Activated CD8-positive, alpha-beta T cell treated with anti-CD3 and anti-CD28 coated beads for 36 hours (primary cell): ENCODE measurements around the gene DCDC2C. TPM values are rescaled to one million over a fixed set of nuclear protein-coding genes. Genes with fewer than 3 reads are reported as not detected.

Source experiments
- ATAC-seq: fragments of 200-7000 bp; cut with Tn5 transposase; one replicate; pipeline ENCODE4 v1.10.0; 2021; ENCODE audit warnings: mild to moderate bottlenecking, moderate library complexity
- CTCF ChIA-PET: fragments of 350-600 bp; sonication (Branson Sonifier 250); formaldehyde crosslinking; loops from one replicate; lab custom pipeline; 2021; ENCODE audit warnings: antibody characterized with exemption; lab: Charles Lee
- POLR2A ChIA-PET: fragments of 350-600 bp; sonication (Branson Sonifier 250); formaldehyde crosslinking; loops from one replicate; lab custom pipeline; 2021; ENCODE audit warnings: antibody characterized with exemption; lab: Charles Lee
- DNase-seq: peaks from one replicate; pipeline ENCODE4 v3.0.0-alpha.2; 2020
- H3K27ac Mint-ChIP-seq: one replicate; pipeline ENCODE4 v1.8.0; 2021; ENCODE audit warnings: mild to moderate bottlenecking, mixed read lengths
- H3K27me3 Mint-ChIP-seq: one replicate; pipeline ENCODE4 v1.8.0; 2021; ENCODE audit warnings: mixed read lengths
- H3K36me3 Mint-ChIP-seq: one replicate; pipeline ENCODE4 v1.8.0; 2021; ENCODE audit warnings: low read depth, mixed read lengths
- H3K4me1 Mint-ChIP-seq: one replicate; pipeline ENCODE4 v1.8.0; 2021; ENCODE audit warnings: low read depth, mixed read lengths
- H3K4me3 Mint-ChIP-seq: one replicate; pipeline ENCODE4 v1.8.0; 2021; ENCODE audit warnings: mild to moderate bottlenecking, moderate library complexity, mixed read lengths
- H3K9me3 Mint-ChIP-seq: one replicate; pipeline ENCODE4 v1.8.0; 2021; ENCODE audit warnings: mixed read lengths
- intact Hi-C: fragments of 100-400 bp; cut with micrococcal nuclease; formaldehyde crosslinking; loops from one replicate; pipeline ENCODE4 v1.10.0; 2022
- total RNA-seq, 2 experiments: library from RNA; stranded (reverse); gene quantifications; one replicate each; pipeline ENCODE4 v1.2.3, GENCODE V29; 2021
- TF ChIP-seq, protein P1 (sequence below): fragments of 200-600 bp; IDR thresholded peaks from one replicate; pipeline ENCODE4 v1.8.0; 2022; ENCODE audit warnings: antibody characterized with exemption, mild to moderate bottlenecking

DCDC2C gene
- total RNA-seq, 2 experiments from 2014 or later, result not detected

DNA sequence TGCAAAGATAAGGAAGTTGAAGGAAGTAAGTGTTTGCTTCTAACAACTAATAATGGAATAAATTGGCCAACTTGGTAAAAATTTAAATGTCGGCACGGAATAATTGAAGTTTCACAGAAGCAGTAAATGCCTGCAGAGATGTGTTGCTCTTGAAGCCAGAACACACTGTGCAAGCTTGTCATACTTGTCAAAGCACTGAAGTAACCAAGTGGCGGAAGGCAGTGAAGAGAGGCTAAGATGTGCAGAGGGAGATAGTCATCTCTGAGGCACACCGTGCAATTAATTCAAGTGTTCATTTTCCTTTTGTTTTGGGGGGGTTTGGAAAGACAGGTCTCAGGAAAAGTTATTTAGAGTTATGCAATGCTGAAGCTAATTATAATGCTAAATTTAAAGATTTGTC lies 5.2 kb downstream of the DCDC2C start:
- ChIA-PET CTCF (no interaction called here), POLR2A (interaction anchor here (0.6 kb wide), 1 partner anchor 808 kb away, joined by 3 read pairs; no protein-coding TSS in a partner anchor)
- intact Hi-C loops, result no loop called here
- TF ChIP-seq, protein P1, sequence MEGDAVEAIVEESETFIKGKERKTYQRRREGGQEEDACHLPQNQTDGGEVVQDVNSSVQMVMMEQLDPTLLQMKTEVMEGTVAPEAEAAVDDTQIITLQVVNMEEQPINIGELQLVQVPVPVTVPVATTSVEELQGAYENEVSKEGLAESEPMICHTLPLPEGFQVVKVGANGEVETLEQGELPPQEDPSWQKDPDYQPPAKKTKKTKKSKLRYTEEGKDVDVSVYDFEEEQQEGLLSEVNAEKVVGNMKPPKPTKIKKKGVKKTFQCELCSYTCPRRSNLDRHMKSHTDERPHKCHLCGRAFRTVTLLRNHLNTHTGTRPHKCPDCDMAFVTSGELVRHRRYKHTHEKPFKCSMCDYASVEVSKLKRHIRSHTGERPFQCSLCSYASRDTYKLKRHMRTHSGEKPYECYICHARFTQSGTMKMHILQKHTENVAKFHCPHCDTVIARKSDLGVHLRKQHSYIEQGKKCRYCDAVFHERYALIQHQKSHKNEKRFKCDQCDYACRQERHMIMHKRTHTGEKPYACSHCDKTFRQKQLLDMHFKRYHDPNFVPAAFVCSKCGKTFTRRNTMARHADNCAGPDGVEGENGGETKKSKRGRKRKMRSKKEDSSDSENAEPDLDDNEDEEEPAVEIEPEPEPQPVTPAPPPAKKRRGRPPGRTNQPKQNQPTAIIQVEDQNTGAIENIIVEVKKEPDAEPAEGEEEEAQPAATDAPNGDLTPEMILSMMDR, result no peak
- peaks cover 15% of the 10 kb centered on the region for H3K27me3 Mint-ChIP-seq
- peaks cover 4% of the 10 kb centered on the region for H3K4me1 Mint-ChIP-seq
- H3K9me3 Mint-ChIP-seq, result peaks cover 1% of the 10 kb centered on the region
- DNase-seq (no peak), ATAC-seq (no peak)
- H3K36me3 Mint-ChIP-seq, result peaks cover 2% of the 10 kb centered on the region
- no peak overlapping the region for H3K4me3 Mint-ChIP-seq
- H3K27ac Mint-ChIP-seq, result no peak overlapping the region

DNA sequence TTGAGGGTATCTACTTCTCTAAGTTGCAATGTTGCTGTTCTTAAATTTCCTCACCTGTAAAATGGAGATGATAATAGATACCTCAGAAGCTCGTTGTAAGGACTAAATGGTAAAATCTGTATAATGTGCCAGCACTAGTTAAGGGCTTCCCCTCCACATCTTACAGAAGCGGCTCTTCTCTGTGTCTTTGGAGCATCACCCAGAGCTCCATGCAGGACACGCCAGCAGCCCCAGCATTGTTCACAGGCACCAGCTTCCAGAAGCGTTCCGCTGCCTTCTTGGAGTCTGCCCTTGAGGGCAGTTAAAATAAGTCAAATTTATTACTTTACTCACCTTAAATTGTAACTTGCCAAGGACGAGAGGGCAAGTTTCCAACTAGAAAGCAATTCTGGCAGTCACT lies 5.8 kb downstream of the DCDC2C start:
- ChIA-PET POLR2A (no interaction called here), CTCF (no interaction called here)
- Mint-ChIP-seq H3K4me3 (no peak overlapping the region), H3K27me3 (peaks cover 15% of the 10 kb centered on the region), H3K27ac (no peak overlapping the region), H3K9me3 (peaks cover 1% of the 10 kb centered on the region), H3K4me1 (peaks cover 4% of the 10 kb centered on the region), H3K36me3 (peaks cover 2% of the 10 kb centered on the region)
- intact Hi-C loops, result no loop called here
- TF ChIP-seq, protein P1, result no peak
- no peak for ATAC-seq
- DNase-seq, result no peak

DNA sequence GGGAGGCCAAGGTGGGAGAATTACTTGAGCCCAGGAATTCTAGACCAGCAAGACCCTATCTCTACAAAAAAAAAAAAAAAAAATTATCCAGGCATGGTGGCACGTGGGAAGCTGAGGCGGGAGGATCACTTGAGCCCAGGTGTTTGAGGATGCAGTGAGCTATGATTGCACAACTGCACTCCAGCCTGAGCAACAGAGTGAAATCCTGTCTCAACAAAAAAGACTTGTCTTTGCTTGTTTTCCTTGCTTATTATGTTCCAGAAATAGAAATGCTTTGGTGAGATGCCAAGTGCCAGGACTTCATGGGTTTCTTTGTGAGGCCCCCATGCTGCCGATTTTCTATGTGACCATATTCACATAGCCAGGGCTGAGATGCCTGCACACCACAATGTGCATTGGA lies 9.0 kb downstream of the DCDC2C start:
- POLR2A ChIA-PET, result no interaction called here
- H3K4me1 Mint-ChIP-seq, result no peaks in the 10 kb centered on the region
- no peaks in the 10 kb centered on the region for H3K36me3 Mint-ChIP-seq
- CTCF ChIA-PET, result no interaction called here
- no peak overlapping the region for H3K27ac Mint-ChIP-seq
- DNase-seq, result no peak
- TF ChIP-seq, protein P1, result no peak
- H3K27me3 Mint-ChIP-seq, result peaks cover 9% of the 10 kb centered on the region
- H3K4me3 Mint-ChIP-seq, result no peak overlapping the region
- H3K9me3 Mint-ChIP-seq, result peaks cover 1% of the 10 kb centered on the region
- ATAC-seq, result no peak
- intact Hi-C loops, result no loop called here

DNA sequence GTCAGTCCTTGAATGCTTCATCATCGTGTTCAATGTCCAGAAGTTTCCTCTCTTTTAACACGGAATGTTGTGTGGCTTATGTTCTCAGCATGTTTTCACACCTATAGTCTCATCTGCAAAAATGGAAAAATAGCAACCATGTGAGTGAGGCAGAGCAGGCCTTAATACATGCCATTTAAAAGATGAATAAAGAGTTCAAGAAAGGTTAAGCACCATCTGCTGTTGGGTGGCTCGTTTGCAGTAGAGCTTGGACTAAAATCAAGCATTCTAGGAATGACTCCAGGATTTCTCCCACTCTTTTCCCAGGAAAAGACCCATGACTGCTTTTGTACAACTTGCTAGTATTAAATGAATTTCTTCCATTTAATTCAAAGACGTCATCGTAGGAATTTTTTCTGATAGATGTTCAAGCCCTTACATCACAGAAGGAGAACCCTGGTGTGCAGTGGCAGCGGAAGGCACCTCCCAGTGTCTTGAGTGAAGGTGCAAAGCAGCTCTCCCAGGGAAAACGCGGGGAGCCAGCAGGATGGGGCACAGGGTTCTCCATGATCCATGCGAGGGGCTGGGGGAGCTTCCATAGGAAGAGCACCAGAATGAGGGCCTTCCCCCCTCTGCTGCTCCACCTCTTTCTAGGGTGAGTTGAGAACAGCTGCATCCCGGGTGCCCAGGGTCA lies 9.6 kb downstream of the DCDC2C start:
- Mint-ChIP-seq H3K27ac (no peak overlapping the region), H3K9me3 (peaks cover 1% of the 10 kb centered on the region), H3K36me3 (no peaks in the 10 kb centered on the region), H3K4me3 (no peak overlapping the region), H3K4me1 (no peaks in the 10 kb centered on the region), H3K27me3 (peaks cover 7% of the 10 kb centered on the region)
- ATAC-seq, result no peak
- CTCF ChIA-PET, result interaction anchor here (1.4 kb wide), 1 partner anchor 15 kb away, joined by 7 read pairs; no protein-coding TSS in a partner anchor
- intact Hi-C loops, result no loop called here
- POLR2A ChIA-PET, result no interaction called here
- TF ChIP-seq, protein P1, result no peak
- no peak for DNase-seq

DNA sequence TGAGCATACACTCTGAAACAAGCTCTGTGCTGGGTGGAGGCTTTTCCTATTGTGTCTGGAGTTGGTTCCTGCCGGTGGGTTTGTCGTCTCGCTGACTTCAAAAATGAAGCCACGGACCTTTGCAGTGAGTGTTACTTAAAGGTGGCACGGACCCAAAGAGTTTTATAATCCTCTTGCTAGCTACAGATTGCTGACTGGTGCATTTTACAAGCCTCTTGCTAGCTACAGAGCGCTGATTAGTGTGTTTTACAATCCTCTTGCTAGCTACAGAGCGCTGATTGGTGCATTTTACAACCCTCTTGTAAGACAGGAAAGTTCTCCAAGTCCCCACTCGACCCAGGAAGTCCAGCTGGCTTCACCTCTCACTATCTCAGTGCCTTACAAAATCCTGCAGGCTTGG lies 15.3 kb downstream of the DCDC2C start:
- H3K27me3 Mint-ChIP-seq, result peaks cover 3% of the 10 kb centered on the region
- TF ChIP-seq, protein P1, result no peak
- intact Hi-C loops, result no loop called here
- H3K9me3 Mint-ChIP-seq, result peaks cover 5% of the 10 kb centered on the region
- no peaks in the 10 kb centered on the region for H3K4me1 Mint-ChIP-seq
- no peak overlapping the region for H3K27ac Mint-ChIP-seq
- ChIA-PET POLR2A (no interaction called here), CTCF (interaction anchor here (1.4 kb wide), 1 partner anchor 10 kb away, joined by 7 read pairs; no protein-coding TSS in a partner anchor)
- ATAC-seq, result no peak
- H3K36me3 Mint-ChIP-seq, result no peaks in the 10 kb centered on the region
- no peak for DNase-seq
- no peak overlapping the region for H3K4me3 Mint-ChIP-seq
